Nucleus accumbens (tissue), 56 donors: ENCODE data around the gene DAP.
A peak's percentile ranks its signal among the peaks of the same experiment; 100 is the strongest.

ENCODE experiments used
- DNase-seq, 56 donors: peaks; one replicate each; lab custom pipeline; 2025; lab: John Stamatoyannopoulos, UW

The DAP gene

GRCh38 chr5:10695759-10696543 lies 65.1 kb downstream of the DAP start:
- no peak for DNase-seq

DNA sequence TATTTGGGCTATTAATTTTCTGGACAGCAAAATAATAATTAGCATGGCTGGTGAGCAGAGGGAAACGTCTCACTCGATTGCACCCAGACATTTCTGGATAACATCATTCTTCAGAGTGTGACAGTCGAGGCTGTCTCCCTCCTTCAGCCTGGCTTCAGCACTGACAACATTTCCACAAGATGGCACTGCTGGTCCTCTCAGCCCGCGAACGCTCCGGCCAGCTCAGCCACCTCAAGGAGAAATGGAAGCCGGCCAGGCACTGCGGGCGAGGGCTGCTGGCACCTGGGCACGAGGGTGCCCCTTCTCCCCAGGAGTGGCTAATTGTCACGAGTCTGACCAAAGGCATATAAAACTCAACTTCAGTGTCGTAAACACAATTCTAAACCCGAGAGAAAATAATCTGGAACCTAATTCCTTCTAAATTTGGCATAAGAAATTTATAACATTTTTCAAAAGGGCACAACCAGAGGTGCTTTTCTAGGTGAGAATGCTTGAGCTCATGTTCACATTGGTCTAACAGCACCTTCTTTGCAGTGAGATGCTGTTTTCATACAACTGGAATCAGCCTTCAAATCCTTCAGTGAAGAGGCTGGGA lies 65.9 kb downstream of the DAP start:
- peak in 52 of 56 donors; percentile 8 to 83 (median 52) for DNase-seq

GRCh38 chr5:10691826-10692785 lies 68.9 kb downstream of the DAP start:
- DNase-seq = no peak

GRCh38 chr5:10690460-10691440 lies 70.3 kb downstream of the DAP start:
- no peak for DNase-seq

DNA sequence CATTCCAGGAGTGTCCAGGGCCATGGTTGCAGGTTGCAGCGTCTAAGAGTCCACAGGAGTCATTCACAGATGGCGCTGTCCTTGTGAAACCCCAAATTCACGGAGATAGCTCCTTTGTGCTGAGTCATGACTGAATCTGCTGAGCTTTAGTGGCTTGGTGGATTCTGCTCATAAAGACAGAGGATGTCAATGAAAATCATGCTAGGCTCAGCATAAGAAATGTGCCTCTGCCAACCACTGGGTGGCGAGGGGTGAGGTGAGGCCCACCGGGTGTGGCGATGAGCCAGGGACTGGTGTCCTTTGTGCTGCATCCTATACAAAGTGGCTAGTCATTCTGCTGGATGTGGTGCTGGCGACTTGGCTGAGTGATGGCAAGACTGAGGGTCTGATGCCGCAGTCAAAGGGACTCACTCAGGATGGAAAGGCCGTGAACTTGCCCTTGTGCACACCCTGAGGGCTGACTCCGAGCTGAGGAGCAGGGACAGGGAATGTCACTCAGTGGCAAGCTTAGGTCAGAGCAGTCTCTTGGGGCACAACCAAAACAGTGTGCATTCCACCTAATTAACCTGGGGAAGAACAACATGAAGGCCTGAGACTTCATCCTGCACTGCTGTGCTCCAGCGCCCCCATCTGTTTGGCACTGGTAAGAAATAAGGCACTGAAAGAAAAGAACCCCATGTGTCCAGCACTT lies 71.5 kb downstream of the DAP start:
- peak in 2 of 56 donors; percentile 2 to 9 for DNase-seq

GRCh38 chr5:10688651-10689171 lies 72.3 kb downstream of the DAP start:
- DNase-seq = no peak

GRCh38 chr5:10686890-10687289 lies 74.1 kb downstream of the DAP start:
- DNase-seq = no peak

DNA sequence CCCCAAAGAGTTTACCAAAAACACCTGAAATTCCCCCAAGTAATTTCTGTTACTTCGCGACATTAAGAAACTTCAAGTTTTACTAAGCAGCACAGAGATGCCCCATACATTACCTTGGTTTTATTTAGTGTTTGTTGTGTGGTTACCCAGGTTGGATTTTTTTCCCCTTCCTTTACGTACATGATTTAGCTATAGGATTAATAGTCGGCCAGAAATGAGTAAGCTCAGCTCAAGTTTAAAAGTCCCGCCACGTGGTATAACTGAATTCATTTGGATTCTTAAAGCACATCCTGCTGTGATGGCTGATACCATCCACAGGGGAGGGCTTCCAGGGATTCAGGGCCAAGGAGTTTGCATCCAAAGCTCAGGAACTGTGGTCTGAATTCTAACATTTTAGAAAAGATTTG lies 75.9 kb downstream of the DAP start:
- no peak for DNase-seq

DNA sequence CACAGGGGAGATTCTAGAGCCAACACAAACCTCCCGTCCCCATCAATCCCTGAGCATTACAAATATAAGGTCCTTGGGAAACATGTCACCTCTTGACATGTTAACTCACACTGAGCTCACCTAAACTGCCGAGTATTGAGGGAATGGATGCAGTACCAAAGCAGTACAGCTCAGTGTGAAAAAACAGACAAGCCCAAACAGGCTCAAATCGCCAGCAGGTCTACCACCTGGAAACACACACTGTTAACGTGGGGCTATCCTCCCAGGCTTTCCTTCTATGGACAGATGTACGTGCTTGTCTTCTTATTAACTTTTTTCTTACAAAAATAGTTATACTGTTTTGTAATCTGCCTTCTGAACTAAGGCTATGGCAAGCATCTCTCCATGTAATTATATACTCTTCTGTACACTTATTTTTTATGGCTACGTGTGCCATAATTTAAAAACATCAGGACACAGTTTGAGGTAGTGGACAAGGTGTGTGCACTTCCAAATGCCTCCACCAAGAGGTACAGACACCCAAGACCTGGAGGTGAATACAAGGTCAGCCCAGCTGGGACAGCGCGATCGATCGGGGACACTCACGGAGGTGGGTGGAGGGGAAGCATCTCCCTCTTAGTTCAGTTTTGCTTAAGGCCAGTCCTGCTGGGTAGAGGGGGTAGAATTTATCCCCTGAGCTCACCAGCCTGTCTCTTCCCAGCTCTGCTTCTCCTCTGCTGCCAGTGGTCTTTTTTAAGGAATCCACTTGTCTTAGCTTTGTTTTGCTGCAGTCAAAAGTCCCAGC lies 76.5 kb downstream of the DAP start:
- no peak for DNase-seq

DNA sequence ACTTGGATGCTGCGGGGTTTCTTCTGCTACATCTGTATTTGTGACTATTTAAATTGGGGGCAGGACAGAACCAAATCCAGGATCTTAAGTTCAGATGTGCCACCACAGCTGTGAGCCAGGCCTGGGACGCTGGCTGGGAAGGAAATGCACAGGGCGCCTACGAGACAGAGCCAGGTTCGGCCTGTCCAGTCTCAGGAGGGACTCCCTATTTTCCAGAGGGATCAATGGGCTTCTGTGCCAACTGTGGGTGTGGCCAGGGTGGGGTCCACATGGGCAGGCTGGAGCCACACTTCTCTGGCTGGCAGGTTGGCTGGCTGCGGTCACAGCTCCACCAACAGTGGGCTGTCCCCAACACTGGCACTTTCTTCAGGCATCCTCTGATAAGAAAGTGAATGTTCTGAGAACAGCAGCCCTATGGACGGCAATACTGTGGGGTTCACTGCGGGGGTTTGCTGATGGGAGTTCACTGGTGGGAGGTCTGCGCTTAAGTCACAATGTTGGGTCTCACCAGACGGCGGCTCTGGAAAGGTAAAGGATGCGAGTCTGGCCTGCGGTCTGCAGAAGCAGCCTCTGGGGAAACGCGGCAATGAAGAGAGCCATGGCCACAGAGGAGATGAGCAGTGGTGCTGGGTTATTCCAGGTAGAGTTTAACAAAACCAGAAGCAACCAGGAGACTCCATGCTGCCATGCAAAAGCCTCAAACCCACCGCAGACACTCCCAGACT lies 78.1 kb downstream of the DAP start:
- no peak for DNase-seq

- DNase-seq = no peak
These were observed 79.0 kb downstream of the DAP start for GRCh38 chr5:10681731-10682679.

DNA sequence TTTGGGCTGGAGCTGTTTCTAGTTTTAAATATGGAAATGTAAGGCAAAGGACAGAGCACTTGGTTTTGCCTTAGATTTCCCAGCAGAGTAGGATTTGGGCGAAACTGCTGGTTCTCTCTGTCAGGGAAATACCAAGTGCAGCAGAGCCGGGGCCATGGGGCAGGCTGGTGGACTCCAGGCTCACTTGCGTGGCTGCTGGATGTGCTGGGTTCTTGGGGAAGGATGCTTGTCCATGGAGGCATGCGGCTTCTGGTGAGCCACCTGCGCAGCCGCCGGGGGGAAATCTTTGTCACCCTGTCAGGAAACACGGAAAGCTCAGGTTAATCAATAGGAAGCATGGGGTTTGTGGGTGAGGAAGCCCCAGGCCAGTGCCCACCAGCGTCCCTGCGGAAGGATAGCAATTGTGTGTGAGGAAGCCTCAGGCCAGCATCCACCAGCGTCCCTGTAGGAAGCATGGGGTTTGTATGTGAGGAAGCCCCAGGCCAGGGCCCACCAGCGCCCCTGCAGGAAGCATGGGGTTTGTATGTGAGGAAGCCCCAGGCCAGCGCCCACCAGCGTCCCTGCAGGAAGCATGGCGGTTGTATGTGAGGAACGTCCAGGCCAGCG lies 80.1 kb downstream of the DAP start:
- DNase-seq = no peak

- no peak for DNase-seq
These were observed 81.6 kb downstream of the DAP start for GRCh38 chr5:10679336-10679988.

- DNase-seq = no peak
These were observed 82.8 kb downstream of the DAP start for GRCh38 chr5:10678244-10678643.

- DNase-seq = no peak
These were observed 83.5 kb downstream of the DAP start for GRCh38 chr5:10677533-10677932.
